H9 (cell line): Measurements from ENCODE around the gene CELF4. TPM values are rescaled to one million over a fixed set of nuclear protein-coding genes. Genes with fewer than 3 reads are reported as not detected.

Source experiments
- DNase-seq: peaks from one replicate; pipeline ENCODE4 v3.0.0-alpha.2; 2017
- H2AFZ ChIP-seq: one replicate; pipeline ENCODE4 v1.6.1; 2013; ENCODE audit warnings: mild to moderate bottlenecking, low read length, control low read depth, moderate library complexity
- H2AK5ac ChIP-seq: 2 replicates; pipeline ENCODE4 v1.6.1; 2013; ENCODE audit warnings: low read length, control low read depth, mixed read lengths; ENCODE audit not compliant: insufficient read length
- H2BK120ac ChIP-seq: one replicate; pipeline ENCODE4 v1.6.1; 2013; ENCODE audit warnings: low read depth, mild to moderate bottlenecking, low read length, control low read depth, inconsistent platforms; ENCODE audit not compliant: poor library complexity, severe bottlenecking
- H2BK12ac ChIP-seq: 2 replicates; pipeline ENCODE4 v1.6.1; 2013; ENCODE audit warnings: low read length, control low read depth, mixed read lengths, low read depth; ENCODE audit not compliant: insufficient read length
- H2BK15ac ChIP-seq: 2 replicates; pipeline ENCODE4 v1.6.1; 2013; ENCODE audit warnings: low read depth, low read length, control low read depth
- H2BK20ac ChIP-seq: one replicate; pipeline ENCODE4 v1.6.1; 2013; ENCODE audit warnings: low read depth, mild to moderate bottlenecking, low read length, control low read depth, inconsistent platforms; ENCODE audit not compliant: poor library complexity, severe bottlenecking
- H2BK5ac ChIP-seq: 2 replicates; pipeline ENCODE4 v1.6.1; 2013; ENCODE audit warnings: low read length, control low read depth, mixed read lengths; ENCODE audit not compliant: insufficient read length
- H3K14ac ChIP-seq: 2 replicates; pipeline ENCODE4 v1.6.1; 2013; ENCODE audit warnings: low read length, control low read depth; ENCODE audit not compliant: insufficient read depth
- H3K18ac ChIP-seq: 2 replicates; pipeline ENCODE4 v1.6.1; 2013; ENCODE audit warnings: low read depth, mild to moderate bottlenecking, mixed read lengths, low read length, control low read depth; ENCODE audit not compliant: insufficient read length
- H3K23ac ChIP-seq: 2 replicates; pipeline ENCODE4 v1.6.1; 2013; ENCODE audit warnings: low read length, control low read depth, mixed read lengths, low read depth; ENCODE audit not compliant: insufficient read length
- H3K23me2 ChIP-seq: 2 replicates; pipeline ENCODE4 v1.6.1; 2013; ENCODE audit warnings: low read depth, mild to moderate bottlenecking, mixed read lengths, low read length, control low read depth; ENCODE audit not compliant: insufficient read length, poor library complexity, severe bottlenecking
- H3K27ac ChIP-seq: 2 replicates; pipeline ENCODE4 v1.5.1; 2013; ENCODE audit warnings: low read length, control low read depth, mixed read lengths, low read depth; ENCODE audit not compliant: insufficient read length
- H3K27me3 ChIP-seq: 2 replicates; pipeline ENCODE4 v1.6.1; 2013; ENCODE audit warnings: low read length, control low read depth, inconsistent platforms; ENCODE audit not compliant: insufficient read depth
- H3K4ac ChIP-seq: 2 replicates; pipeline ENCODE4 v1.6.1; 2013; ENCODE audit warnings: low read depth, mild to moderate bottlenecking, control low read depth, inconsistent platforms, low read length, moderate library complexity
- H3K4me1 ChIP-seq: 2 replicates; pipeline ENCODE4 v1.6.1; 2013; ENCODE audit warnings: low read length, control low read depth, inconsistent platforms; ENCODE audit not compliant: insufficient read depth
- H3K4me2 ChIP-seq: 2 replicates; pipeline ENCODE4 v1.6.1; 2013; ENCODE audit warnings: low read length, control low read depth, mixed read lengths; ENCODE audit not compliant: insufficient read length, insufficient read depth
- H3K56ac ChIP-seq: 2 replicates; pipeline ENCODE4 v1.6.1; 2013; ENCODE audit warnings: low read depth, mild to moderate bottlenecking, mixed read lengths, low read length, control low read depth; ENCODE audit not compliant: insufficient read length
- H3K79me1 ChIP-seq: 2 replicates; pipeline ENCODE4 v1.6.1; 2013; ENCODE audit warnings: low read depth, mild to moderate bottlenecking, moderate library complexity, low read length, control low read depth, inconsistent platforms; ENCODE audit not compliant: insufficient read depth, poor library complexity, severe bottlenecking
- H3K79me2 ChIP-seq: 2 replicates; pipeline ENCODE4 v1.6.1; 2013; ENCODE audit warnings: low read length, control low read depth, inconsistent platforms; ENCODE audit not compliant: insufficient read depth
- H3K9ac ChIP-seq: 2 replicates; pipeline ENCODE4 v1.6.1; 2013; ENCODE audit warnings: low read length, control low read depth, mixed read lengths; ENCODE audit not compliant: insufficient read length; ENCODE audit errors: extremely low read depth
- H3K9me3 ChIP-seq: one replicate; pipeline ENCODE4 v1.6.1; 2013; ENCODE audit warnings: low read depth, low read length, inconsistent platforms; ENCODE audit not compliant: control insufficient read depth
- H3T11ph ChIP-seq: one replicate; pipeline ENCODE4 v1.6.1; 2013; ENCODE audit warnings: mild to moderate bottlenecking, low read length, control low read depth, inconsistent platforms
- H4K20me1 ChIP-seq: one replicate; pipeline ENCODE4 v1.6.1; 2013; ENCODE audit not compliant: control insufficient read depth, insufficient read length, insufficient read depth
- H4K5ac ChIP-seq: 2 replicates; pipeline ENCODE4 v1.6.1; 2013; ENCODE audit warnings: low read depth, mild to moderate bottlenecking, mixed read lengths, low read length, control low read depth; ENCODE audit not compliant: insufficient read length
- H4K8ac ChIP-seq: replicated peaks from 2 replicates; pipeline ENCODE4 v1.6.1; 2013; ENCODE audit warnings: low read length, control low read depth, mixed read lengths, low read depth; ENCODE audit not compliant: insufficient read length
- H4K91ac ChIP-seq: 2 replicates; pipeline ENCODE4 v1.6.1; 2013; ENCODE audit warnings: low read depth, mild to moderate bottlenecking, moderate library complexity, mixed read lengths, low read length, control low read depth; ENCODE audit not compliant: insufficient read length
- H3K27ac Mint-ChIP-seq, 3 experiments: 2 replicates in 2 of 3; 3 replicates in 1 of 3; pipeline ENCODE4 v1.8.0; 2020 to 2021; ENCODE audit warnings: mixed read lengths in 3 of 3, mild to moderate bottlenecking in 1 of 3, moderate library complexity in 1 of 3
- H3K27me3 Mint-ChIP-seq: 2 replicates; pipeline ENCODE4 v1.8.0; 2021; ENCODE audit warnings: low read depth, mild to moderate bottlenecking, moderate library complexity, mixed read lengths
- H3K36me3 Mint-ChIP-seq, 3 experiments: 2 replicates in 2 of 3; 3 replicates in 1 of 3; pipeline ENCODE4 v1.8.0; 2020 to 2021; ENCODE audit warnings: low read depth in 3 of 3, mixed read lengths in 3 of 3; ENCODE audit not compliant: insufficient read depth in 1 of 3
- H3K4me1 Mint-ChIP-seq, 2 experiments: 2 replicates each; pipeline ENCODE4 v1.8.0; 2020; ENCODE audit warnings: mixed read lengths in 2 of 2
- H3K4me3 Mint-ChIP-seq, 2 experiments: 2 replicates in 1 of 2; 3 replicates in 1 of 2; pipeline ENCODE4 v1.8.0; 2020 to 2021; ENCODE audit warnings: mild to moderate bottlenecking in 2 of 2, mixed read lengths in 2 of 2, moderate library complexity in 1 of 2
- H3K9me3 Mint-ChIP-seq, 2 experiments: 2 replicates in 1 of 2; 3 replicates in 1 of 2; pipeline ENCODE4 v1.8.0; 2020; ENCODE audit warnings: mild to moderate bottlenecking in 2 of 2, mixed read lengths in 2 of 2, moderate library complexity in 1 of 2
- WGBS: extraction: QIAGEN DNeasy Blood & Tissue Kit; methylation state at CpG from one replicate; pipeline ENCODE4 v1.1.7; 2013; ENCODE audit warnings: missing lambda C conversion rate, low lambda C conversion rate, mixed read lengths; ENCODE audit not compliant: insufficient read length; ENCODE audit errors: extremely low coverage; 5-methylcytosine and 5-hydroxymethylcytosine counted together
- total RNA-seq: library from RNA; stranded (reverse); gene quantifications from 2 replicates; pipeline ENCODE4 v1.2.1, GENCODE V29; 2021
- TF ChIP-seq, protein P1 (sequence below): fragments of 200-600 bp; sonication (generic); conservative IDR thresholded peaks from 3 replicates; pipeline ENCODE4 v1.8.0; 2021; ENCODE audit warnings: antibody characterized with exemption, mild to moderate bottlenecking

CELF4 gene
- total RNA-seq, 1 experiment from 2014 or later, result 1.1 TPM

DNA sequence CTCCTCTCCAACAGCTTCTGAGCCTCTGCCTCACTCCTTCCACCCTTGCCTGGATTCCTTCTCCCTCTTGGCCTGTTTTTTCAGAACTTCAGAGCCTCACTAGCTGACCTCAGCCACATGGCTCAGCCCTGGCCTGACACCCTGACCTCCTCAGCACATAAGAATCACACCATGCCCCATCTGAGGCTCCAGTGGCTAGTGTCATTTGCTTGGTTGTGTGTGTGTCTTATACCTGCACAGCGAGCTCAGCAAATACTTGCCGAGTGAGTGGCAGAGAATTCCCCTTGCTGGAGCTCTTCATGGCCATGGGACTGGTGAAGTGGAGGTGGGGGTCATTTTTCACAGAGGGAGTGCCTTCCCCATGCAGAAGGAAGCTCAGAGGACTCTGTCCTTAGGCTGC is 70.2 kb downstream of the CELF4 start:
- no peak overlapping the region for H3K56ac ChIP-seq
- DNase-seq, result no peak
- Mint-ChIP-seq H3K4me3 (no peak overlapping the region), H3K4me1 (peaks cover 41 to 44% of the 10 kb centered on the region in 2 experiments), H3K27me3 (peaks cover 15% of the 10 kb centered on the region), H3K36me3 (no peaks in the 10 kb centered on the region), H3K27ac (peak overlapping the region in 1 of 3 experiments; percentile 17; a peak in 2 of 7 replicates), H3K9me3 (no peaks in the 10 kb centered on the region; a peak in 2 of 5 replicates)
- H2BK12ac ChIP-seq, result no peak overlapping the region
- no peak overlapping the region for H3T11ph ChIP-seq
- no peaks in the 10 kb centered on the region for H3K23me2 ChIP-seq
- no CpG with 5 or more reads among the region's 2 CpGs for WGBS
- H4K91ac ChIP-seq, result no peak overlapping the region
- no peak overlapping the region for H2AFZ ChIP-seq
- H3K79me2 ChIP-seq, result no peaks in the 10 kb centered on the region
- H3K4me1 ChIP-seq, result peaks cover 6% of the 10 kb centered on the region; the same call in 1 of the 2 replicates
- no peak overlapping the region for H3K18ac ChIP-seq
- no peak overlapping the region for H3K9ac ChIP-seq
- H4K5ac ChIP-seq, result no peak overlapping the region
- no peak overlapping the region for H2BK15ac ChIP-seq
- H3K27me3 ChIP-seq, result no peaks in the 10 kb centered on the region
- no peak overlapping the region for H3K4ac ChIP-seq
- H2BK20ac ChIP-seq, result no peak overlapping the region
- no peak overlapping the region for H3K4me2 ChIP-seq
- no peak overlapping the region for H3K23ac ChIP-seq
- no peak overlapping the region for H3K27ac ChIP-seq
- no peaks in the 10 kb centered on the region for H3K79me1 ChIP-seq
- H4K8ac ChIP-seq, result no peak overlapping the region
- no peaks in the 10 kb centered on the region for H3K9me3 ChIP-seq
- H4K20me1 ChIP-seq, result no peaks in the 10 kb centered on the region
- TF ChIP-seq, protein P1, sequence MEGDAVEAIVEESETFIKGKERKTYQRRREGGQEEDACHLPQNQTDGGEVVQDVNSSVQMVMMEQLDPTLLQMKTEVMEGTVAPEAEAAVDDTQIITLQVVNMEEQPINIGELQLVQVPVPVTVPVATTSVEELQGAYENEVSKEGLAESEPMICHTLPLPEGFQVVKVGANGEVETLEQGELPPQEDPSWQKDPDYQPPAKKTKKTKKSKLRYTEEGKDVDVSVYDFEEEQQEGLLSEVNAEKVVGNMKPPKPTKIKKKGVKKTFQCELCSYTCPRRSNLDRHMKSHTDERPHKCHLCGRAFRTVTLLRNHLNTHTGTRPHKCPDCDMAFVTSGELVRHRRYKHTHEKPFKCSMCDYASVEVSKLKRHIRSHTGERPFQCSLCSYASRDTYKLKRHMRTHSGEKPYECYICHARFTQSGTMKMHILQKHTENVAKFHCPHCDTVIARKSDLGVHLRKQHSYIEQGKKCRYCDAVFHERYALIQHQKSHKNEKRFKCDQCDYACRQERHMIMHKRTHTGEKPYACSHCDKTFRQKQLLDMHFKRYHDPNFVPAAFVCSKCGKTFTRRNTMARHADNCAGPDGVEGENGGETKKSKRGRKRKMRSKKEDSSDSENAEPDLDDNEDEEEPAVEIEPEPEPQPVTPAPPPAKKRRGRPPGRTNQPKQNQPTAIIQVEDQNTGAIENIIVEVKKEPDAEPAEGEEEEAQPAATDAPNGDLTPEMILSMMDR, result no peak
- no peak overlapping the region for H2BK120ac ChIP-seq
- H3K14ac ChIP-seq, result 0 out of 2 replicates have a peak overlapping the region, but pooled peaks have one; percentile 23
- no peak overlapping the region for H2AK5ac ChIP-seq
- H2BK5ac ChIP-seq, result no peak overlapping the region
